Measurements from ENCODE around the gene STT3A.

DNA sequence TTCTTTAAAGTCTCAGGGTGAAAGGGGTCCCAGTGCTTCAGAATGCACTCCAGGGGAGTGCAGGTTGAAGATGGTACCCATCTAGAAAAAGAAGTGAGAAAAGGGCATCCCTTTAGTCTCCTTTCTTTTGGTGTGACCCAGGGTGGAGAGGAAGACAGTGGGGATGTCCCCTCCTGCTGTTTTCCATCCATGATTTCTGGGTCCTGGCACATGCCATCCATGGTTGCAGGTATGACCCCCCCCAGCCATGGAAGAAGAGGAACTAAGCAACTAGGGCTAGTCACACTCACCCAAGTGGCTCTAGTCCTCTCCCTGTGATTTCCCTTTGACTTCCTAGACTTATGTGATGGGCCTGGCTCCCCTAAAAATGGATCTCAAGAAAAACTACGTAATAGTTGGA is 39.3 kb upstream of the STT3A start:
- no peak for TF ChIP-seq CTCF (IDR thresholded peaks at IDR 0.05; ENCODE audit: low read depth, low read length)
- no peak for TF ChIP-seq EZH2phosphoT487 (IDR thresholded peaks at IDR 0.05; ENCODE audit: low read depth)
